HG03558 (cell line): ENCODE measurements around the gene DOCK7.
"Not testable (repeated sequence)": the region's sequence is repeated elsewhere in the genome, so short reads cannot be mapped to it uniquely, and the experiment has no call there.

Source experiments
- ATAC-seq: cut with Tn5 transposase; IDR thresholded peaks from one replicate; pipeline ENCODE4 v1.9.1; 2021; ENCODE audit warnings: moderate number of reproducible peaks; ENCODE audit not compliant: unreplicated experiment; ENCODE audit errors: extremely low read depth

DOCK7 gene

GRCh38 chr1:62541048-62541447 lies 147.1 kb downstream of the DOCK7 start:
- ATAC-seq = no peak

GRCh38 chr1:62539028-62539447 lies 149.1 kb downstream of the DOCK7 start:
- no peak for ATAC-seq

GRCh38 chr1:62536865-62537264 lies 151.3 kb downstream of the DOCK7 start:
- no peak for ATAC-seq

GRCh38 chr1:62530516-62531154 lies 157.6 kb downstream of the DOCK7 start:
- ATAC-seq = no peak

GRCh38 chr1:62529227-62529626 lies 159.0 kb downstream of the DOCK7 start:
- no peak for ATAC-seq

GRCh38 chr1:62528015-62528414 lies 160.2 kb downstream of the DOCK7 start:
- no peak for ATAC-seq

- not testable (repeated sequence) for ATAC-seq
These were observed 160.8 kb downstream of the DOCK7 start for GRCh38 chr1:62527346-62527745.

- no peak for ATAC-seq
These were observed 164.3 kb downstream of the DOCK7 start for GRCh38 chr1:62523860-62524259.

GRCh38 chr1:62516600-62516999 lies 171.6 kb downstream of the DOCK7 start:
- ATAC-seq = no peak

GRCh38 chr1:62514746-62515423 lies 173.3 kb downstream of the DOCK7 start:
- no peak for ATAC-seq

- ATAC-seq = no peak
These were observed 175.2 kb downstream of the DOCK7 start for GRCh38 chr1:62513013-62513412.

GRCh38 chr1:62509028-62509427 lies 179.2 kb downstream of the DOCK7 start:
- ATAC-seq = no peak

- no peak for ATAC-seq
These were observed 179.9 kb downstream of the DOCK7 start for GRCh38 chr1:62508187-62508758.

GRCh38 chr1:62500210-62500609 lies 188.0 kb downstream of the DOCK7 start:
- no peak for ATAC-seq

- no peak for ATAC-seq
These were observed 194.0 kb downstream of the DOCK7 start for GRCh38 chr1:62494137-62494536.

GRCh38 chr1:62493656-62494055 lies 194.5 kb downstream of the DOCK7 start:
- no peak for ATAC-seq

GRCh38 chr1:62492521-62492920 lies 195.7 kb downstream of the DOCK7 start:
- ATAC-seq = no peak

GRCh38 chr1:62487956-62488355 lies 200.2 kb downstream of the DOCK7 start:
- ATAC-seq = no peak

- no peak for ATAC-seq
These were observed 203.2 kb downstream of the DOCK7 start for GRCh38 chr1:62484824-62485468.

GRCh38 chr1:62481681-62482080 lies 206.5 kb downstream of the DOCK7 start:
- ATAC-seq = no peak

- ATAC-seq = no peak
These were observed 211.5 kb downstream of the DOCK7 start for GRCh38 chr1:62476525-62477219.
